Adrenal gland (tissue), 12 donors: ENCODE data around the gene DNAH3. TPM values are rescaled to one million over a fixed set of nuclear protein-coding genes. Genes with fewer than 3 reads are reported as not detected.

Source experiments
- DNase-seq, 7 donors: peaks; one replicate each; pipeline ENCODE4 v3.0.0-alpha.2; 2019 to 2020
- H3K27ac ChIP-seq, 5 donors: fragments of 200-600 bp; sonication (generic) in 4 of 5; 1 replicate in 3 of 5; 2 replicates in 2 of 5; pipeline versions ENCODE4 v1.5.1 to v1.8.0; 2016 to 2020; ENCODE audit warnings: mild to moderate bottlenecking in 1 of 5
- H3K27me3 ChIP-seq: fragments of 200-600 bp; 2 replicates; pipeline ENCODE4 v1.8.0; 2021
- H3K36me3 ChIP-seq, 2 donors: fragments of 200-600 bp; replicated peaks in 1 of 2; 1 replicate in 1 of 2; 2 replicates in 1 of 2; pipeline versions ENCODE4 v1.5.1 to v1.8.0; 2018 to 2022
- H3K4me1 ChIP-seq, 2 donors: fragments of 200-600 bp; replicated peaks in 1 of 2; 1 replicate in 1 of 2; 2 replicates in 1 of 2; pipeline versions ENCODE4 v1.5.1 to v1.8.0; 2018 to 2021
- H3K4me3 ChIP-seq, 4 donors: fragments of 200-600 bp; sonication (generic) in 3 of 4; one replicate each; pipeline ENCODE4 v1.5.1; 2016 to 2018
- H3K9me3 ChIP-seq, 3 donors: fragments of 200-600 bp; sonication (generic) in 1 of 3; replicated peaks in 1 of 3; 1 replicate in 2 of 3; 2 replicates in 1 of 3; pipeline versions ENCODE4 v1.5.1 to v1.8.0; 2016 to 2021
- POLR2A ChIP-seq, 2 donors: fragments of 450-650 bp; IDR thresholded peaks; one replicate each; pipeline ENCODE4 v1.6.1; 2017; ENCODE audit warnings: antibody characterized with exemption in 2 of 2, mild to moderate bottlenecking in 2 of 2, moderate library complexity in 1 of 2
- WGBS, 4 donors: extraction: QIAGEN DNeasy Blood & Tissue Kit in 2 of 4; methylation state at CpG; one replicate each; pipeline versions ENCODE4 v1.1.5 to v1.1.7; 2013 to 2017; 5-methylcytosine and 5-hydroxymethylcytosine counted together
- intact Hi-C, 2 donors: fragments of 100-400 bp; cut with DNase I; formaldehyde crosslinking; loops; one replicate each; pipeline versions ENCODE4 v1.14.1 to v1.15.0; 2022 to 2023
- polyA plus RNA-seq, 3 donors: library from polyadenylated mRNA; stranded (reverse); fragments of 200-250 nt in 2 of 3; fragments of 350-450 nt in 1 of 3; fragmentation: Illumina TruSeq in 1 of 3; extraction: RNeasy Lipid Tissue Mini Kit (QIAGEN cat#74804) in 1 of 3; gene quantifications; one replicate each; pipeline ENCODE4 v1.2.3, GENCODE V29; 2013 to 2014
- total RNA-seq, 9 donors: library from RNA; depleted of rRNA in 4 of 9; stranded (reverse); fragments of >200 nt in 4 of 9; fragments of 120-200 nt in 1 of 9; fragmentation: NEBNext Ultra II Directional in 1 of 9; extraction: Animal tissue kit (Norgen Biotek cat#: 25700) in 1 of 9; gene quantifications; one replicate each; pipeline versions ENCODE4 v1.1.0 to v1.2.4, GENCODE V29; 2013 to 2023
- TF ChIP-seq, protein P1 (sequence below), 6 experiments: fragments of 450-650 bp in 4 of 6; fragments of 200-600 bp in 2 of 6; sonication (generic) in 1 of 6; IDR thresholded peaks; 1 replicate in 5 of 6; 2 replicates in 1 of 6; pipeline versions ENCODE4 v1.5.1 to v1.8.0; 2016 to 2021; ENCODE audit warnings: antibody characterized with exemption in 6 of 6, mild to moderate bottlenecking in 2 of 6, moderate library complexity in 1 of 6
- donor health status: healthy with polysubstance abuse.
- donor health status: Bipolar disorder and iron deficiency.
- donor health status: DM: yes; HTN: yes; CAD: no.
- donor health status: DM: no; HTN: no; CAD: no.
- donor health status: DM: no; HTN: no; CAD: no.
- donor health status: DM: yes; HTN: yes; CAD: no.

Gene DNAH3
- total and polyA plus RNA-seq, 12 donors, result 0.06 to 0.40 (median 0.20) TPM; not detected in 6

DNA sequence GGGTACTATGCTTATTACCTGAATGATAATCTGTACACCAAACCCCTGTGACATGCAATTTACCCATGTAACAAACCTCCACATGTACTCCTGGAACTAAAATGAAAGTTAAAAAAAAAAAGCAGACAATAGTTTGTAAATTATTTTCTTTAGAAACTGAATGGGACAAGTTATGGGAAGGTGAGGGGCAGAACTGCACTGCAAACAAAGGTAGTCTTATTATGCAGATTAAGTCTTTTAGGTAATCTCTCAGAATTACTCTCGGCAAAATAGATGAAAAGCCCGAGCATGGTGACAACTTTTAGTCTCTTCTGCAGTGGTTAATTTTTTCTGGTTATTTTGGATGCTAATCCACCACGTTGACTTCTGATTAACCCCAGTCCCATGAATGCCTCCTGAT lies 33.3 kb upstream of the DNAH3 start:
- Histone ChIP-seq H3K9me3 (no peaks in the 10 kb centered on the region), H3K4me3 (no peak overlapping the region), H3K4me1 (peaks cover 7% of the 10 kb centered on the region in 2 donors), H3K27me3 (no peaks in the 10 kb centered on the region), H3K27ac (no peak overlapping the region), H3K36me3 (peaks cover 0 to 25% of the 10 kb centered on the region in 2 donors)
- intact Hi-C loops, result loop anchor here (10.0 kb wide), 2 partner anchors 121 to 381 kb away; no protein-coding TSS in a partner anchor
- DNase-seq, result no peak
- 73 to 82% (median 76%) methylated on average over 3 of the region's 3 CpGs for WGBS, 4 donors
- TF ChIP-seq, protein P1, sequence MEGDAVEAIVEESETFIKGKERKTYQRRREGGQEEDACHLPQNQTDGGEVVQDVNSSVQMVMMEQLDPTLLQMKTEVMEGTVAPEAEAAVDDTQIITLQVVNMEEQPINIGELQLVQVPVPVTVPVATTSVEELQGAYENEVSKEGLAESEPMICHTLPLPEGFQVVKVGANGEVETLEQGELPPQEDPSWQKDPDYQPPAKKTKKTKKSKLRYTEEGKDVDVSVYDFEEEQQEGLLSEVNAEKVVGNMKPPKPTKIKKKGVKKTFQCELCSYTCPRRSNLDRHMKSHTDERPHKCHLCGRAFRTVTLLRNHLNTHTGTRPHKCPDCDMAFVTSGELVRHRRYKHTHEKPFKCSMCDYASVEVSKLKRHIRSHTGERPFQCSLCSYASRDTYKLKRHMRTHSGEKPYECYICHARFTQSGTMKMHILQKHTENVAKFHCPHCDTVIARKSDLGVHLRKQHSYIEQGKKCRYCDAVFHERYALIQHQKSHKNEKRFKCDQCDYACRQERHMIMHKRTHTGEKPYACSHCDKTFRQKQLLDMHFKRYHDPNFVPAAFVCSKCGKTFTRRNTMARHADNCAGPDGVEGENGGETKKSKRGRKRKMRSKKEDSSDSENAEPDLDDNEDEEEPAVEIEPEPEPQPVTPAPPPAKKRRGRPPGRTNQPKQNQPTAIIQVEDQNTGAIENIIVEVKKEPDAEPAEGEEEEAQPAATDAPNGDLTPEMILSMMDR (IDR thresholded peaks at IDR 0.05), result no peak
- no peak for TF ChIP-seq POLR2A (IDR thresholded peaks at IDR 0.05)

DNA sequence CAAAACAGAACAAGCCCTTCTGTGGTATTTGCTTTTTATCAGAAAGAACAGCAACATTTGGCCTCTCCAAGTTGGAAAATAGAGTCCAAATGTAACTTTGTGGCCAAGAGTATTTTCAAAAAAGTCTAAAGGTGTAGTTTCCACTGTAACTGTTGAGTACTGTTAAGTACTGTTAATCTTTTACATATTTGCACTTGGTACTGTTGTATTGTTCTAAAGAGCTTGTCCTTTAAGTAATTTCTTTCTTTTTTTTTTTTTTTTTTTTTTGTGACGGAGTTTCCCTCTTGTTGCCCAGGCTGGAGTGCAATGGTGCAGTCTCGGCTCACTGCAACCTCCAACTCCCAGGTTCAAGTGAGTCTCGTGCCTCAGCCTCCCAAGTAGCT lies 29.3 kb upstream of the DNAH3 start:
- H3K27ac ChIP-seq, result no peak overlapping the region
- no peak overlapping the region for H3K4me3 ChIP-seq
- peaks cover 0 to 33% of the 10 kb centered on the region in 2 donors for H3K36me3 ChIP-seq
- no peaks in the 10 kb centered on the region for H3K27me3 ChIP-seq
- no peaks in the 10 kb centered on the region for H3K4me1 ChIP-seq
- H3K9me3 ChIP-seq, result no peaks in the 10 kb centered on the region
- no peak for DNase-seq
- TF ChIP-seq, protein P1 (IDR thresholded peaks at IDR 0.05), result no peak
- no peak for TF ChIP-seq POLR2A (IDR thresholded peaks at IDR 0.05)
- intact Hi-C loops, result loop anchor here (10.0 kb wide), 2 partner anchors 125 to 385 kb away; no protein-coding TSS in a partner anchor
- 85 to 91% (median 87%) methylated on average over 2 to 3 of the region's 3 CpGs for WGBS, 4 donors

DNA sequence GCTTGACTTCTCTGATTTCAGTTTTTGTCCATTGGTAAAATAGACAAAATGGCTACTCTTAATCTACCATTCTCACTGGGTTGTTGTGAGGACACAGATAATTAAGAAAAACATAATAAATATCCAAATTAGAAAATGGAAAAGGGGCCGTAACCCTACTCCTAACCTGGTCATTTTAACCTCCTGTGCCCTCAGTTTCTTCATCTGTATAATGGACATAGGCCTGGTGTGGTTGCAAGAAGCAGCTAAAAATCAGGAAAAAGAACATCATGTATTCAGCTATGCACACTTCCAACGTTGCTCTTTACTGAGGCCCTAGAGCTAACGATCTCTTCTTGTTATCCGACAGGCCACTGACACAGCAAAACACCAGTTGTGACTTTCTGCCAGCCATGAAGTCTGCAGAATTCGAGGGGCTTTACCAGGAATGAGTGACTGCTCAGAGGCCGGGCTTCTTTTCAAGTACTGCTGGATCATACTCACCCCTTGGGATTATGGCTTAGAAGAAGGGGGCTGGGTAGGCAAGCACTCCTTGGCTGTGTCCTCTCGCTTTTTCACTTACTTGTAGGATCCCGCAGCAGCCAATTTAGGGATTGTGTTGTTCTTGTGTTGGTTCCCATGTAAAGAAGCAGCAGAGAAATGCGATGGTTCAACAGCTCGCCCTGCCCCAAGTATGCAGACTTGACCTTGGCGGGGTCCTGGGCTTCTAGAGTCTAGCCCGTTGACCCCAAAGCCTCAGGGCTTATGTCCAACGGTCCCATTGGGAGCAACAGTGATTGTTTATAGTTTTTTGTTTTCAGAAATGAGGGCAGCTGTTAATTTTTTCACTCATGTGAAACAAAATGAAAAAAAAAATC lies 28.7 kb upstream of the DNAH3 start:
- peaks cover 0 to 40% of the 10 kb centered on the region in 2 donors for H3K36me3 ChIP-seq
- H3K27me3 ChIP-seq, result no peaks in the 10 kb centered on the region
- intact Hi-C loops, result no loop called here
- H3K4me3 ChIP-seq, result no peak overlapping the region
- WGBS, 4 donors, result 75 to 87% (median 80%) methylated on average over 11 to 13 of the region's 13 CpGs
- no peaks in the 10 kb centered on the region for H3K4me1 ChIP-seq
- H3K9me3 ChIP-seq, result no peaks in the 10 kb centered on the region
- peak overlapping the region in 1 of 5 donors; percentile 1 for H3K27ac ChIP-seq
- TF ChIP-seq POLR2A (IDR thresholded peaks at IDR 0.05), result no peak
- TF ChIP-seq, protein P1 (IDR thresholded peaks at IDR 0.05), result no peak
- DNase-seq, result peak in 2 of 7 donors; percentile 28 to 63

DNA sequence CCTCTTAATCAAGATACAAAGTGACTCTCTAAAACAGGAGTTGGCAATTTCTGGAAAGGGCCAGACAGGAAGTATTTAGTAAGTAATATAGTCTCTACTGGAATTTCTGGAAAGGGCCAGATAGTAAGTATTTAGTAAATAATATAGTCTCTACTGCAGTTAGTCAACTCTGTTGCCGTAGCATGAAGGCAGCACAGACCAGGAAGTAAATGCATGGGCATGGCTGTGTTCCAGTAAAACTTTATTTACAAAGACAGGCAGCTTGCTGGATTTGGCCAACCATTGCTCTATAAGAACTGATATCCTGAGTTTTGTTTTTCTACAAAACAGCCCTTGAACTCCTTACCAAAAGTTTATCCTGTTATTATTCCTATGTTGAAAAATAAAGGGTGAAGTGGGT lies 24.8 kb upstream of the DNAH3 start:
- TF ChIP-seq, protein P1 (IDR thresholded peaks at IDR 0.05), result no peak
- TF ChIP-seq POLR2A (IDR thresholded peaks at IDR 0.05), result no peak
- Histone ChIP-seq H3K27ac (no peak overlapping the region), H3K9me3 (no peaks in the 10 kb centered on the region), H3K4me3 (no peak overlapping the region), H3K4me1 (no peaks in the 10 kb centered on the region), H3K27me3 (no peaks in the 10 kb centered on the region), H3K36me3 (peaks cover 0 to 58% of the 10 kb centered on the region in 2 donors)
- 91 to 100% (median 92%) methylated on average over 1 of the region's 1 CpG for WGBS, 4 donors
- no peak for DNase-seq
- intact Hi-C loops, result no loop called here
